CMK (cell line): Measurements from ENCODE around the gene UBE2N.

Experiments used
- DNase-seq: peaks from one replicate; pipeline ENCODE4 v3.0.0-alpha.2; 2010; ENCODE audit warnings: low read depth

The UBE2N gene

GRCh38 chr12:93441617-93442410 is at the start of gene UBE2N:
Gene UBE2N (minus strand): TSS chr12:93441947. CDS start chr12:93441884, 63 bp downstream.
- DNase-seq: peak; percentile 79

GRCh38 chr12:93484315-93484981 is 42.7 kb upstream of the UBE2N start:
- no peak for DNase-seq

GRCh38 chr12:93483151-93483807 is 41.5 kb upstream of the UBE2N start:
- DNase-seq: no peak

GRCh38 chr12:93482721-93483120 is 41.0 kb upstream of the UBE2N start:
- no peak for DNase-seq

GRCh38 chr12:93476555-93476954 is 34.8 kb upstream of the UBE2N start:
- DNase-seq: no peak

GRCh38 chr12:93469386-93469785 is 27.6 kb upstream of the UBE2N start:
- no peak for DNase-seq

GRCh38 chr12:93468008-93468371 is 26.2 kb upstream of the UBE2N start:
- DNase-seq: no peak

- DNase-seq: peak; percentile 68
Observed at GRCh38 chr12:93467351-93468007, 25.7 kb upstream of the UBE2N start, which contains the start of gene MRPL42. Gene MRPL42 (plus strand): TSS chr12:93467514. CDS start chr12:93469286, 1,772 bp downstream.

GRCh38 chr12:93466625-93467350 is 25.0 kb upstream of the UBE2N start:
- DNase-seq: no peak

- no peak for DNase-seq
Observed at GRCh38 chr12:93465841-93466240, 24.1 kb upstream of the UBE2N start.

GRCh38 chr12:93461503-93461902 is 19.8 kb upstream of the UBE2N start:
- DNase-seq: no peak

GRCh38 chr12:93460902-93461301 is 19.2 kb upstream of the UBE2N start:
- no peak for DNase-seq

- DNase-seq: no peak
Observed at GRCh38 chr12:93460003-93460402, 18.3 kb upstream of the UBE2N start.

- DNase-seq: no peak
Observed at GRCh38 chr12:93459097-93459496, 17.4 kb upstream of the UBE2N start.

- no peak for DNase-seq
Observed at GRCh38 chr12:93456077-93456476, 14.3 kb upstream of the UBE2N start.

GRCh38 chr12:93453633-93454032 is 11.9 kb upstream of the UBE2N start:
- no peak for DNase-seq

GRCh38 chr12:93451423-93452158 is 9.8 kb upstream of the UBE2N start:
- DNase-seq: no peak

- no peak for DNase-seq
Observed at GRCh38 chr12:93449277-93449676, 7.5 kb upstream of the UBE2N start.

GRCh38 chr12:93448796-93449195 is 7.0 kb upstream of the UBE2N start:
- DNase-seq: no peak

GRCh38 chr12:93447555-93448290 is 6.0 kb upstream of the UBE2N start:
- DNase-seq: no peak
